Activated CD4-positive, alpha-beta T cell treated with anti-CD3 and anti-CD28 coated beads, Interleukin-2, amount 50 U/mL, for 4 hours (primary cell): ENCODE data around the gene GPSM3.
"Not testable (repeated sequence)": the region's sequence is repeated elsewhere in the genome, so short reads cannot be mapped to it uniquely, and the experiment has no call there.

ENCODE experiments used
- DNase-seq, 2 experiments: peaks; one replicate each; pipeline ENCODE4 v3.0.0-alpha.2; 2020

Gene GPSM3

DNA sequence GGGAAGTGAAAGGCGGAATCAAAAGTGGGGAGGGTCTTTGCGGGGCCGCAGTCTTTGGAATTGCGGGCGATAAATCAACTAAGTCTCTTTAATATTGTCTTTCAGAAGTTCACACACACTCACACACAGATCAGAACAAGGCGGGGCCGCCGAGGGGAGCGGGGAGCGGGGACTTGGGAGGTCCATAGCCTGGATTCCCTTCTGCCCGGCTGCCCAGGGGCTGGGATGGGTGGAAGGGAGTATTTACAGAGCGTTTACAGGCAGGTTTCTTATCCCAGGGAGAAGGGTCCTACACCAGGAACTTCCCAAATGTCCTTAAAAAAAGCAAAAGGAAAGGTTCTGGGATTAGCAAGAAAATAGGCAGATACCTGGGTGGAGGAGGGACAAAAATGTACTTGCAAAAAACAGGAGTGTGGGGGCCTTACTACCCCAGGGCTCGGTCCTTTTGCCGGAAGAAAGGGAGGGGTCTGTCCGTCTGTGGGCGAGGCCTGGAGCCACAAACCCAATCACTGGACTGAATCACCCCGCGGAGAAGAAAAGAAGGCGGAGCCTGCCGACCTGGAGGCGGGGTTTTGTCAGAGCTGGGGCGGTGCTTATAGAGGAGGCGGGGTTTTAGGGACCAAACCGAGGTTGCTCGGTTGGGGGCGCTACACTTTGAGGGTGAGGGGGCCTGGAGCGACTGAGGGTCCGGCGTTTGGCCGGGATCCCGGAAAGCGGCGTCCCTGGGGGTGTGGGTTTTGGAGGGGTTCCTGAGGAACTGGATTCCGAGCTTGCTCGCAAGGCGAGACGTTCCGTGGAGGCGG is 44.0 kb downstream of the GPSM3 start:
- peak; percentile 57 to 59 for DNase-seq

DNA sequence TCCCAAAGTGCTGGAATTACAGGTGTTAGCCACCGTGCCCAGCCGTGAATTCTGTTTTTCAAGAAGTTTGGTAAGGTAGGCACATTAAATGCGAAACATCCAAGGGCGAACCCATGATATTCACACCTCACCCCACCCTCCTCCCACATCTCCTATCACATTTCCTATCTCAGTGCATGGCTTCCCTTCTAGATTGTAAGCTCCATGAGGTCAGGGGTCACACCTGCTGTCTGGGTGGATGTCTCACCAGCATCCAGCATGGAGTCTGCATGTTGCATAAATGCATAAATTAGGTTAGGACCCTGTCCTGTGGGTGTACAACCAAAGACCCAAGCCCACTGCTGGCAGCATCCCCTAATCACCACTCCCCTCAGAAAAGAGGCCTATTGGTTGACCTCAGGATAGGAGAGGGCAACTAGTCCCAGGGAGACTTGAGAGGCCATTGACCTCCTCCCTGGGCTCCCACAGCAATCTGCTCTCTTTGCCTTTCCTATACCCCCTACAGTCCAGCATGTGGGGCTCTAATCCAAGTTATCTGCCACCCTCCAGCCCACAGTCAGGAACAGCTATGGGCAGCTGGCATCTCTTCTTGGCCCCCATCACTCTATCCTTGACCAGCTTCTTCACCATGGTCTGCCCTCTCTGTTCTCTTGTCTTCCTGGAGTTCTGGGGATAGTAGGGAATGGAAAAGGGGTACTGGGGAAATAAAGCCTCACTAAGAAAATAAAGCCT is 44.9 kb downstream of the GPSM3 start:
- no peak for DNase-seq

DNA sequence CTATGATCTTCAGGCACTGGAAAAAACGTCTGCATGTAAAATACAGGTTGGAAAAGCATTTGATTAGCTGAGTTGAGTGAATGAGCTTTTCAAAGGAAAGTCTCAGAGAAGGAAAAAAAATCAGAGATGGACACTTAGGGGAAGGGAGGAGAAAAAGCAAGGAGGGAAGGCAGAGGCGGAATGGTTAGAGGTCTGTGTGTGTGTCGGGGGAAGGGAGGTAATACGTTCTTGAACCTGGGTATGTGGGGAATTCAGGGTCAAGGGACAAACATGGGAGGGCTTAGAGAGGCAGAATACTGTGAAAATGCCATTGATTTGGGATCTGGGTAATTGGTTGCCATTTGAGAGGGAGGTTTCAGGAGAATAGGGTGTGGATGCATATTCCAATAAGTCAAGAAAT is 45.8 kb downstream of the GPSM3 start:
- no peak for DNase-seq

DNA sequence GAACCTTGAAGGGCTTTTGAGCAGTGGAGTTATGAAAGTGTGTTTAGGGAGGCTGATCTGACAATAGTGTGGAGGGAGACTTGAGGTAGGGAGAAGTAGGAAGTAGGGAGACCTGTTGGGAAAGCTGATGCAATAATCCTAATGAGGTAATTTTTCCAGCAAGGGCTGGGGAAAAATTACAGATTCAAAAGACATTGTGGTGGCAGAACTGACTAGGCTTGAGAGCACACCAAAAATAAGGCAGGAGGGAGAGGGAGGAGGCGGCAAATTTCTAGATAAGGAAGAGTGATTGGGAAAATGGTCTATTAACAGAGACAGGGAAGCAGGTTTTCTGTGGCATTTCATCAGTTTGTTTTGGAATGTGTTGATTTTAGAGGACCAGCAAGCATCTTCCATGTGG is 46.2 kb downstream of the GPSM3 start:
- no peak for DNase-seq

DNA sequence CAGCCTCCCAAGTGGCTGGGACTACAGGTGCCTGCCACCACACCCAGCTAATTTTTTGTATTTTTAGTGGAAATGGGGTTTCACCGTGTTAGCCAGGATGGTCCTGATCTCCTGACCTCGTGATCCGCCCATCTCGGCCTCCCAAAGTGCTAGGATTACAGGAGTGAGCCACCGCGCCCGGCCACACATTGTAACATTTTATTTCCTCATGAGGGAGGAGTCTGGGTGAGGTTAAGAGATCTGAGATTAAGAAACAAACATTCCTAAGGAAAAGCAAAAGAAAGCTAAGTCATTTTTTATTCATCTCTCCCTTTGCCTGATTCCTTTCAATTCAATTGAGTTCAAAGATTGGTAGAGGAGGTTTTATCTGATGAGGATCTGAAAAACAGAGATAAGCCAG is 48.2 kb downstream of the GPSM3 start:
- DNase-seq = not testable (repeated sequence)
